IPS DF 4.7 (cell line): Measurements from ENCODE around the gene SEC14L1.
"Not testable (repeated sequence)": the region's sequence is repeated elsewhere in the genome, so short reads cannot be mapped to it uniquely, and the experiment has no call there.

ENCODE experiments used
- DNase-seq: peaks from one replicate; pipeline ENCODE4 v3.0.0-alpha.2; 2013; ENCODE audit warnings: low spot score; ENCODE audit errors: extremely low read depth

Gene SEC14L1

DNA sequence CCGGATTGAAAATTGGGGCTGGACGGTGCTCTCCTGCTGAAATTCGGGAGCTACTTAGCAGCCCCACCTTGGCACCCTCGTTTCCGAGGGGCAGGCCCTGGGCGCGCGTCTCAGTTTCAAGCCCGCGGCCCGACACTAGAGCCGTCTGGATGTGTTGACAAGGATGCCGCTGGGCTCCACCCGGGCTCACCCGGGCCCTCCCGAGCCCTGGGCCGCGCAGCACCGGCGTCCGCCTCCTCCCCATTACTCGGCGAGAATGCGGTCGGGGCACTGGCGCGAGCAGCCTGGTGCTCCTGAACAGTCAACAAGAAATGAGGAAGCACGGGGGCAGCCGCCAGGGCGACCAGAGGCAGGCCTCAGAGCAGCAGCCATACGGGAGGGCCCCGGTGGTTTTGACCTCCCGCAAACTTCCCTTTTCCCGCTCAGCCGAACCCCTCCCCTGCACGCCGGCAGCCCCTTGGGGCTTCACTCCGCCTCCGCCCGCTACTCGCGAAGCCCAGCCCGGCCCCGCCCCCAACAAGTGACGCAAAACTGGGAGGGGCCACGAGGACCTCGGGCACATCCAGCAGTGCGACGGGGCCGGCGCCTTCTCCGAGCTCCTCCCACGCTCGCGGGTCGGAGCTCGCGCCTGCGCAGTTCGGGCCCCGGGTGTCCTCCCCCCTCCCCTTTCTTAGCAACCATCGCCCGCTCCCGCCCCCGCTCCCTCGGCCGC is 447 bp upstream of the SEC14L1 start:
- peak; percentile 58 for DNase-seq

GRCh38 chr17:77141846-77142449 is 1.2 kb downstream of the SEC14L1 start:
- DNase-seq: no peak

DNA sequence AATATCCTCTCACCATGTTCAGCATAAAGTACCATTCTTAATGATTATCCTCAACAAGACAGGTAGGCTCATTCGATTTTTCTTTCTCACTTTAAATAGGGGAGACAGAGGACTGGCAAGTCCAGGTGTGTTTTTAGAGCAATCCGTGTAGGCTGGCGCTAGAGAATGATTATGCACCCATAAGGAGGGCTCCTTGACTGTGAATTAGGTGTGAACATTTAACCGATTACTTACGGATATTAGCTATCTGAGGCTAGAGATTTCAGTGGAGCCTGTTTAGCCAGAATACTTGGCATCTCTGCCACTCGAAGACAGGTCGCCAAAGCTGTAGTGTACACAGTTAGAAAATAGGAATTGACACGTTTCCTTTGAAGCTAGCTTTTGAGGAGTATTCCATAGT is 1.9 kb downstream of the SEC14L1 start:
- DNase-seq: no peak

GRCh38 chr17:77143306-77143705 is 2.5 kb downstream of the SEC14L1 start:
- no peak for DNase-seq

- DNase-seq: no peak
These were observed 3.5 kb downstream of the SEC14L1 start for GRCh38 chr17:77144227-77144626.

- no peak for DNase-seq
These were observed 4.4 kb downstream of the SEC14L1 start for GRCh38 chr17:77145224-77145611.

- no peak for DNase-seq
These were observed 5.0 kb downstream of the SEC14L1 start for GRCh38 chr17:77145612-77146245.

DNA sequence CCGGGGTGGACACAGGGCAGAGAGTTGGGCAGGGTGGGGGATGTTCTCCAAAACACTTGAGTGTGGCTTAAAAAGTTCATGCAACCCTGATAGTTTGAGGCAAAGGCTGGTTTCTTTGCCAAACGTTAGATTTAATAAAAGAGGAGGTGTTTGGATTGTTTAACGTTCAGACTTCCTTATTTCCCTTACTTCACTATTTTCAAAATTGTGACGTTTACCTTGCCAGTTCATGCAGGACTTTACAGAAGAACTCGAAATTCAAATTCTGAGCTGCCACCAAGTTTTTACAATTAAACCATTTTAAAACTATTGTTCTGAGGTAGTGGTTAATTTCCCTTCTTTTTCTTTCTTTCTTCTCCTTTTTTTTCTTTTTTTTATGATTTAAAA is 5.5 kb downstream of the SEC14L1 start:
- no peak for DNase-seq

- DNase-seq: no peak
These were observed 6.1 kb downstream of the SEC14L1 start for GRCh38 chr17:77146882-77147281.

DNA sequence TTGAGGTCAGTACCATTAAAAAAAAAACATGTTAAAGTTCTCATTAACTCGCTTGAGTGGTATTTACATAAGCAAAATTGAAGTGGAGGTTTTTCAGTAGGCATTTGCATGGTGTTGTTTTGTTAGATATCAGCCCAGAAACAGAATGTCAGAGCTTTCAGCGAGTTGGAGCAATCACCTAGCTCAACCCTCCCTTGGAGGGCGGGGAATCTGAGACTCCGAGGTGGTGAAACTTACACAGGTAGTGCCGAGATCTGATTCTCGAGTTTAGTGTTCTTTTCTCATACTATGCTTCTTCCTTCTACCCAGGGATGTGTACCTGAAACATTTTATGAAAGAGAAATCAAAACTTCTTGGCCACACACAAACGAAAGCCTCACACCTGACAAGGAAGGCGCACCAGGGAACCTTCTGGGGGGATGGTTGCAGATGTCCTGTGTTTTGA is 6.6 kb downstream of the SEC14L1 start:
- no peak for DNase-seq

- DNase-seq: no peak
These were observed 7.5 kb downstream of the SEC14L1 start for GRCh38 chr17:77148077-77148939.

GRCh38 chr17:77148940-77149510 is 8.3 kb downstream of the SEC14L1 start:
- DNase-seq: no peak

GRCh38 chr17:77150196-77150595 is 9.4 kb downstream of the SEC14L1 start:
- no peak for DNase-seq

- no peak for DNase-seq
These were observed 10.4 kb downstream of the SEC14L1 start for GRCh38 chr17:77151186-77151585.

DNA sequence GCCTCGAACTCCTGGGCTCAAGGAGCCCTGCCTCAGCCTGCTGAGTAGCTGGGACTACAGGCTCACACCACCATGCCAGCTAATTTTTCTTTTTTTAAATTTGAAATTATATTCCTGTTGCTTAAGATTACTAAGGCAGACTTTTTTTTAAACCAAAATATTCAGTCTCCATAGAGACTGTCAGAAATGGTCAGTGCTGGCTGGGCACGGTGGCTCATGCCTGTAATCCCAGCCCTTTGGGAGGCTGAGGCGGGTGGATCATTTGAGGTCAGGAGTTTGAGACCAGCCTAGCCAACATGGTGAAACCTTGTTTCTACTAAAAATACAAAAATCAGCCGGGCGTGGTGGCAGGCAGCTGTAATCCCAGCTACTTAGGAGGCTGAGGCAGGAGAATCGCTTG is 11.3 kb downstream of the SEC14L1 start:
- not testable (repeated sequence) for DNase-seq

DNA sequence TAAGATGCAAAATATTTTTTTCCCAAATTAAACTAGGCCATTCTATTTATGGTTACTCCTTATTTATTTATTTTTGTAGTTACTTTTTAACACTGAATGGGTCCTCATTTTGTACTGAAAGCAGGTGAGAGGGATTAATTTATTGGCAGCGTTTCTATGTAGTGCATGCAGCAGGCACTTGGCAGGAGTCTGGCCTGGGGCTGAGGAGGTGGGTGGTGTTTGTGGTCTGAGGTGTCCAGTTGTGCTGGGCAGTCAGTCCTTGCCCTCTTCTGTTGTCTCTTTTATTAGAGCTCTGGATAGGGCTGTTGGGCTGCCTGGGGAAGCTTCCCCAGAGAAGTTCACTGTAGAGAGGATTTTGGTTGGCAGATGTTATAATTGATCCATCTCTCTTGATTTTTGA is 12.7 kb downstream of the SEC14L1 start:
- no peak for DNase-seq

DNA sequence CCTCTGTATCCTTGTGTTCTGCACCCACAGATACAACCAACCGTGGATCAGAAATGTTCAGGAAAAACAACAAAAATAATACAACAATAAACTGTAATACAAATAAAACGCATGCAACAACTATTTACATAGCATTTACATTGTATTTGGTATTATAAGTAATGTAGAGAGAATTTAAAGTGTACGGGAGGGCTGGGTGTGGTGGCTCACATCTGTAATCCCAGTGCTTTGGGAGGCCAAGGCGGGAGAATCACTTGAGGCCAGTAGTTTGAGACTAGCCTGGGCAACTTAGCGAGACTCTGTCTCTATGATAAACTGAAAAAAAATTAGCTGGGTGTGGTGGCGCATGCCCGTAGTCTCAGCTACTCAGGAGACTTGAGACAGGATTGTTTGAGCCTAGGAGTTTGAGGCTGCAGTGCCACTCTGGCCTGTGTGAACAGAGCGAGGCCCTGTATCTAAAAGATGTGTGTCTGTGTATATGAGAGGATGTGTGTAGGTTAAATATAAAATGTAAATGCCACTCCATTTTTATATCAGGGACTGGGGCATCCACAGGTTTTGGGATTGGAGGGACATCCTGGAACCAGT is 13.3 kb downstream of the SEC14L1 start:
- no peak for DNase-seq

GRCh38 chr17:77155125-77155524 is 14.4 kb downstream of the SEC14L1 start:
- no peak for DNase-seq

GRCh38 chr17:77157766-77158165 is 17.0 kb downstream of the SEC14L1 start:
- DNase-seq: not testable (repeated sequence)

DNA sequence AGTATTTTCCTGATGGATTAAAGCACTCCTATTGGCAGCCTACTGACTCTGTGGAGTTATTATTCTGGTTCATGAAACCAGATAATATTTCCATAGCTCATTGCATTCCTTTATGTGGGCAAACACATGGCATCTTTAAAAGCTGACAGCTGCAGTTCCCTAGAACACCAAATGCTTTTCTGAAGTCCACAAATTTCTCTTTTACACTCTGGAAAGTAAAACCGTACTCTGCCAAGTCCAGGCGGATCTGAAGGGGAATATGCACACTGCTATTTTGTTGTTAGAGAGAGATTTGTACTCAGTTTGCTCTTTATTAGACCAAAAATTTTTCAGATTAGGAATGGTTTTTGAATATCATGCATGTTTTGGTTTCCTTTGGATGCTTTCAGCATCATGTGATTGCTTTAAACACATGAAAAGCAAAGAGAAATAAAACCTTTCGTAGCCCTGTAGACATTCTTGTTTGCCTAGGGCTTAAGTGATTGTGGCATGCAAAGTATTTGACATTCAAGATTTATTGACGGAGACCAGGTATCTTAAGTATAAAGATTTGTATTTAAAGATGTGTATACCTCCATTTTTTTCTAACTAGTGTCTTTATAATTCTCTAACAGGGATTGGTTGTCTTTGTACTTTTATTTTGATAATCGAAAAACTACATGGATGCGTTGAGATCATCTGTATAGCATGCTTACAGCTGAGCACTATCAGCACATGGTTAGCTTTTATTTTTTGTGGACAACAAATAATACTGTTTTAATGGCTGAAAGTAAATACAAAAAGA is 19.5 kb downstream of the SEC14L1 start:
- no peak for DNase-seq
